ENCODE measurements around the gene SPATA6. TPM values are rescaled to one million over a fixed set of nuclear protein-coding genes. Genes with fewer than 3 reads are reported as not detected.

Gene SPATA6
- 2.4 and 3.1 TPM in 2 replicates for total RNA-seq

GRCh38 chr1:48471691-48472576 is at the start of gene SPATA6:
Gene SPATA6, minus strand, starts transcription at chr1:48472204. Its CDS starts 196 bp downstream, at chr1:48472008.

Small RNA genes lying within 50 kb of the gene (small RNA-seq; reads per million reads assigned to genes)
- gene RNU4-61P (ENCODE audit: low replicate concordance) = not detected
- gene RNU6-723P (ENCODE audit: low replicate concordance) = not detected

Other genes starting within 250 kb of the SPATA6 start
- not detected in 2 replicates for gene SLC5A9, start 249.5 kb downstream of the SPATA6 start, total RNA-seq

All from placental pericyte (primary cell).